Pulmonary artery endothelial cell (primary cell): ENCODE results near the gene DENND1A. TPM values are rescaled to one million over a fixed set of nuclear protein-coding genes. Genes with fewer than 3 reads are reported as not detected.

Experiments
- DNase-seq: peaks from one replicate; pipeline ENCODE4 v3.0.0-alpha.2; 2011; ENCODE audit warnings: low read depth, low spot score
- total RNA-seq: library from RNA; depleted of rRNA; stranded (reverse); fragments of >200 nt; gene quantifications from 2 replicates; pipeline ENCODE4 v1.2.3, GENCODE V29; 2014

Gene DENND1A
- total RNA-seq, 1 donor from 2014 or later: 11.7 TPM

DNA sequence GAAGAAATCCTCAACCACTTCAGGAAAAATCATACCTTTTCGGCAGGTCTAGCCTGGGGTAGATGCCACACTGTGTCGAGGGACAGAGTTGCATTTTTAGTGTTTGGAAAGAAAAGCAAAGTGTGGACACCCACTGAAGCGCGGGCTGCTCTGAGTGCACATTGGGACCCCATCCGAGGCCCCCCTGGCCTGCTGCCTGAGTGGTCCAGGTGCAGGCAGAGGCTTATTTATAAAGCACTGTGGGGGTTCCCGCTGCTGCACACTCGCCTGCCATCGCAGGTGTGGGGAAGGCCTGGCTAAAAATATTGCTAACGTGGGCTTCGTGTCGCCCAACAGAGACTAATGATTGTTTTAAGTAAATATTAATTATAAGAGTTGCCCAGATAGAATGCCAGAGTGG lies 454.5 kb downstream of the DENND1A start:
- DNase-seq: no peak

DNA sequence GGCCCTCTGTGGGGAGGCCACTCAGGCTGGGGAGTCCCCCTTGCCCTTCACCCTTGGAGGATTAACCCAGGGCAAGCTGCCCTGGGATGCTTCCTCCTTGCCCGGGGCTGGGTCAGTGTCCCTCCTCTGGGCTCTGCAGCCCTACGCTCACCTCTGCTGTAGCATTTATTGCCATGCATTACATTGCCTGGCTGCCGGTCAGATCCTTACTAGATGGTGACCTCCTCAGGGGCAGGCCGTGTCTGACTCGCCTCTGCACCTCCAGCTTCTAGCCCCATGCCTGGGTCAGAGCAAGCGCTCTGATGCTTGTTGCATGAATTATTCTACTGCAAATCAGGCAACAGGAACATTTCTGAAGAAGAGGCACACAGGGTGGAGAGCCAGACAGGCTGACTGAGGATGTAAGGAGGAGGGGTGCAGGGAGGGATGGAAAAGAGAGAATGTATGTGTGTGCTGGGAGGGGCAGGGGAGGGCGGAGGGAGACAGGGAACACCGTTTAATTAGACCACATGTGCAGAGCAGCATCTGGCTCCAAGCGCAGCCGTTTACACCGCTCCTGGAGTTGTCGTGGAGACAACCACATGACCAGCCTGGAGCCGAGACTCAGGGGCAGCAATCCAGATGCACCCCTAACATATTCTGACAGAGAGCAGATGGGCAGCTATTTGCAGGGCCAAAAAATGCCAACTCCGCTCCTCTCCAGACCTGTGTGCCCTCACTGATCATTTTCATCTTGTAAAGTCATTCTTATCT lies 456.9 kb downstream of the DENND1A start:
- no peak for DNase-seq

DNA sequence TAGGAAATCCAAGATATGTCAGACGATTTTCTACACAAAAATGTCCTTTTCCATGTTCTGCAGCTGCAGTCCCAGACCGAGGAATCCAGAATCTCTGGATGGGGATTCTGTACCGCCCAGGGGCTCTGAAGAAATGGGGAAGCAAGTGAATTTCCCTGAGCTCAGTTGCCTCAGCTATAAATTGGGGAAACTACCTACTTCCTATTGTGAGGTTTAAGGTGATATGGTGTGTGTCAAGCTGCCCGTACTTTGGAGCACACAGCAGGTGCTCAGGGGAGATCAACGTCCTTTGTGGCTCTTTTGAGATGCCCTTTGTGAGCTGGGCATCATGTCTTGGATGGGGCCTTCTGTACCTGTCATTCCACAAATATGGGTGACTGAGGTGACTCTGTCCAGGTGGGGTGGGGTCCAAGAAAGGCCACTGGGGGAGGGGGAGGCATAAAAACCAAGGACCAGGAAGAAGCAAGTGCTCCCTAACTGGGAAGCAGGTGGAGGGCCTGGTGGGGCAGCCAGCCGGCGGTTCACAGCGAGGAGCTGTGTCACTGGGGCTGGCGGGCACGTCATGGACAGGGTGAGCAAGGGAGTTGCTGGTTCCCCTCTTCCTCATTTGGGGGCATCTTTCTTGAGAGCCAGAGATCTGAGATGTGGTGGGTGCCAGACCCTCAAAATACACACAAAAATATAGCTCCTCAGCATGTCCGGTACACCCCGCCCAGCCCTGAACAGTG lies 457.9 kb downstream of the DENND1A start:
- no peak for DNase-seq

- DNase-seq: no peak
Observed at GRCh38 chr9:123470991-123471770, 458.7 kb downstream of the DENND1A start.

DNA sequence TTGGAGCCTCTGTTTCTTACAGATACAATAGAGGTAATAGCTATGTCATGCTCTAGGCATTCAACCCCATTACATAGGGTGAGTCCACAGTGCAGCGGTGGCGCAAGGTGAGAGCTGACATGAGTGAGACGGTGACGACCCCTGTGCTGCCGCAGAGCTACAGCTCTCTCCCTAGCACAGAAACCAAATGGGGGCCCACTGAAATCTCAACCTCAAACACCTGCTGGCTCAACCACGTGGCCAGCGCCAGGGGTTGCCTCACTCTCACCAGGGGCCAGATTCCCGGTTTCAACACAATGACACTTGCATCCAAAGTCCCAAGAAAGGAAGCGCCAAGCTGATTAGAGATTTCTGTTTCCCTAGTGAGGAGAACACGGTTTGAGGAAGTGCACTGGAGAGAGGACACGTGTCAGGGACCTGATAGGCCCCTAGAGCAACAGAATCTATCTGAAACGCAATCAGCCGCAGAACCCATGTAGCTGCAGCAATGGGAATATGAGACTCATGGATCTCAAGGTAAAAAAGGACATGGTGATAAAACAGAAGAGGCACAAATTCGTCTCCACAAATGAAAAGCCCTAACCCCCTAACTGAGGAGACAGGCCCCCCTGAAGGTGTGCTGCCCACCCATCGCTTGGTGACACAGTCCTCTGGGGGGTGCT lies 459.7 kb downstream of the DENND1A start:
- DNase-seq: no peak

- DNase-seq: no peak
Observed at GRCh38 chr9:123469282-123469681, 460.6 kb downstream of the DENND1A start.

- no peak for DNase-seq
Observed at GRCh38 chr9:123468541-123468940, 461.4 kb downstream of the DENND1A start.

- no peak for DNase-seq
Observed at GRCh38 chr9:123465304-123465703, 464.6 kb downstream of the DENND1A start.

DNA sequence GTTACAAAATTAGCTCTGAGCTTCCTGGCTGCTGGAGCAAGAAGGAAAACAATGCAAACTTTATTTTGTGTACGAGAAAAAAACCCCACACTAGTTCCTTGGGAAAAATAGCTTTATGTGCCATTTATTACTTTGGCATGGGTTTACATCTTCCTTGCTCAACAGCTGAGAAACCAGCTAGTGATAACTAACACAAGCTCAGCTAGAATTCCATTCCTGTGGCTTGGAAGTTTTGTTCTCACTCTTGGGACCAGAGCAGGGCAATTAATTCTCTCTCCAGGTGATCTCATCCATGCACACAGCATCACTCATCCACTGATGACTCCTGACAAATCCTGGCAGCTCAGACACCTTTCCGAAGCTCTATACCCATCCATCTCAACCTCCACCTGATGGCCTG lies 469.8 kb downstream of the DENND1A start:
- no peak for DNase-seq

DNA sequence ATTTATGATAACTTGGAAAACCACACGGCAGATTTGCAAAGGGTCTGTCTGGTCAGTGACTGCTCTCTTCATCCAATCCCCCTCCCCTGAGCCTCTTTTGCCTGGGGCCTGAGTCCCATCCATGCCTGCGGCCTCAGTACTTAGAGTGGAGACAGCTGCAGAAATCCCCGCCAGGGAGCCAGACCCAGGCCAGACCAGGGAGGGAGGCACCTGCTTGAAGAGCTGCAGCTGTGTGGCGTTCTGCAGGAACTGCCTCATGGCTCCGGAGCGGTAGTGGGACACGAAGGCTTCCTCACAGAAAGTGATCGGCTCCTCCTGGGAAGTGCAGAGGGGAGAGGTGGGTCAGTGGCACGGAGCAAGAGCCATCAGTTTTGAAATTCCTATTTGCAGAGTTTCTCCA lies 472.3 kb downstream of the DENND1A start:
- DNase-seq: no peak

DNA sequence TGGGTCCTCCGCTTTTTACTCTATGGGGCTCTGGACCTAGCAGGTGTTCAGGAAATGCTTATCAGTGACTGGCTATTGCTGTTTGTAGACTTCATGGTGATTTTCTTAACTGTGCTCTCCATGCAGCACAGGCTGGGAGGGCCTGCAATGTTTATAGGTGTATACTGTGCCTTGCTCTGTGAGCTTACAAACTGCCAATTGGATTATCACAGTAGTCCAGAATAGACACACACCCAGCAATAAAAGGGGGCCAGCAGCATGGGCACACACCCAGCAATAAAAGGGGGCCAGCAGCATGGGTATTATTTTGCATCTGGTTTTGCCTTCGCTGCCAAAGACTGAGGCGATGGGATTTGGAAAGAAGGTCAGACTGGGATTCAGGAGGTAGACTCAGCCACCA lies 473.9 kb downstream of the DENND1A start:
- no peak for DNase-seq

DNA sequence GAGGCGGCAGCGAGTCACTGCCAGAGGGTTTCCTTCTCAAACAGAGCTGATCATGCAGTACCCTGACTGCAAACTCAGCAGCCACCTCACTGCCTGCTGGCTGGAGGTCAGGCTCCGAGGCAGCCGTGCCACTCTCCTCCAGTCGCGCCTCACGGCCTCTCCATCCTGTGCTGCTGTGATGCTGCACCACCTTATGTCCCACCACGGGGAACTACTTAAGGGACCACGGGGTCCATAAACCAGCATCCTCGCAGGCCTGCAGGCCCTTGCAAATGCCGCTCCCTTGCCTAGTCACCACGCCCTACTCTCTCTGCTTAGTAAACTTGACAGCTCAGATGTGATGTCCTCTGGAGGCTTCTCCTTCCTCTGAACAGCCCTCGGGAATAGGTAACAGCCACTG lies 474.7 kb downstream of the DENND1A start:
- DNase-seq: no peak

DNA sequence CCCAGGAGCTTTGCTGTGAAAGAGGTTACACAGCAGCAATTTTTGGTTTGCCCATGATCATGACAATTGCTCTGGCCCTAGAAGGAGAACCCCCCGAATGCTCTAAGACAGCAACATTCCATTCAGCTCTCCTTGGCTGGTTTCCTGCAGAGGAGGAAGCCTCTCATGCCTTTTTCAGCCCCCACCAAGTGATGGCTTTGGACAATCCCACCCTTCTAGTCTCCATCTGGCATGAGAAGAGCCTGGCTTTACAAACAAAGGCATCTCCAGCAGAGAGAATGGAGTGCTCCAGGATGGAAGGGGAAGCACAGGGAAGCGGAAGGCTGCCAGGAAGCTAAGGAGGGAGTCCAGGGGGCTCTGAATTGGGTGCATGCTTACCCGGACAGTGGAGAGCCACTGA lies 475.6 kb downstream of the DENND1A start:
- DNase-seq: no peak

- DNase-seq: no peak
Observed at GRCh38 chr9:123453831-123454321, 476.1 kb downstream of the DENND1A start.

- no peak for DNase-seq
Observed at GRCh38 chr9:123453076-123453667, 476.8 kb downstream of the DENND1A start.

- no peak for DNase-seq
Observed at GRCh38 chr9:123450996-123451395, 478.9 kb downstream of the DENND1A start.

- no peak for DNase-seq
Observed at GRCh38 chr9:123450098-123450770, 479.7 kb downstream of the DENND1A start.

DNA sequence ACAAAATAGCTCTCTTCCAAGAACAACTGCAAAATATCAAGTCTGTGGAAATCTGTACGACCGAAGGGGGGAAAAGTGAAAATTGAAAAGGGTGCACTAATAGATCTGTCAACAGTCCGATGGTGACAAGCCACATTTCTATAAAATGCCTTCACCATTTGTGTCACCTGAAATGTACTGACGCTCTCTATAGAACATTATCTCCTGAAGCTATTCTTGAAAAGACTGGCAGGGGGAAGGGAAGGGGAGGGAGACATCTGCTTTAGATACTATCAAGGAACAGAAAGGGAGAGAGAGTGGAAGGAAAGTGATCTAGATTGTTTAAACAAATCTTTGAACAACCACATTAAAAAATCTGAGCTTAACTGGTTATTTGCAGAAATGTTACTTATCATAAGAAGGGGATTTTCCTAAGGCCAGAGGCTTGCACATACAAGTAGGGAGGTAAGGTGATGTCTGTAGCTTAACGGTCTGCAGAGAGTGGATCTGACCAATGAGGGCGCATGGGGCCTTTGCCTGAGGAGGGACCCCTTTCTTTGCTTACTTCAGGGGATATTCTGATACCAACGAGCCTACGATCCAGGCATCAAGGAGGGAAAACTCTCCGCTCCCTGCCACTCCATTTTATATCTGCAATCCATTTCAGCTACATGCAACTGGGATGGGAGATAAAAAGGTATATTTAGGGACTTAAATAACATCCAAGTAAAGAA lies 481.8 kb downstream of the DENND1A start:
- DNase-seq: no peak

DNA sequence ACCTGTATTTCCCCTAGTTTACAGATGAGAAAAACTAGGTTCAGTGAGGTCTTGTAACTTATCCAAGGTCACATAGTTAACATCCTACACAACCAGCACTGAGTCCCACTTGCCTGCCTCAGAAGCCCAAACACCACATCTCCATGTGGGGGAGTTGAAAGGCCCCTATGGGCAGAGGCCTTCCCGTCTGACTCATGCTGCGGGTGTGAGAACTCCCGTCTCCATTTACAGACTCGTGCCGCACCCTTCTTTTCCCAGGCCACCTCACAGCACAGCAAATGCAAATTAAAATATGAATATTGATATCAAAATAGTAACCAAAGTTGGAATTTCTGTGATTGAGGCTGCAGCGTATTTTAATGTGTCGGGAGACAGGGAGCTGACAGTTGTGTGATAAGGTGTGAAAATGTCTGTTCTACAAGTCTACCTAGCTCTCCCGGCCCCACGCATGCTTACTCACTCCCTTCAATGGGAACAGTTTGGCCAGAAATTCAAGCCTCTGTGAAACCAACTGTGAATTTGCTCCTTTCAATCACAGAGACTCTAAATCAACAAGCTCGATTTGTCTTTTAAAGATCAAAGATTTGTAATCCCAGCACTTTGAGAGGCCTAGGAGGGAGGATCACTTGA lies 483.8 kb downstream of the DENND1A start:
- DNase-seq: no peak
